PC-3 (cell line): ENCODE measurements around the gene QRICH1.

Experiments
- CTCF ChIP-seq: fragments of 300-600 bp; sonication (generic); conservative IDR thresholded peaks from 2 replicates; pipeline ENCODE4 v1.5.1; 2017; ENCODE audit warnings: antibody characterized with exemption, low read depth, mild to moderate bottlenecking, low read length
- EZH2phosphoT487 ChIP-seq: fragments of 300-600 bp; sonication (generic); IDR thresholded peaks from 2 replicates; pipeline ENCODE4 v1.6.1; 2018; ENCODE audit warnings: mild to moderate bottlenecking, antibody characterized with exemption, low read length, borderline replicate concordance

DNA sequence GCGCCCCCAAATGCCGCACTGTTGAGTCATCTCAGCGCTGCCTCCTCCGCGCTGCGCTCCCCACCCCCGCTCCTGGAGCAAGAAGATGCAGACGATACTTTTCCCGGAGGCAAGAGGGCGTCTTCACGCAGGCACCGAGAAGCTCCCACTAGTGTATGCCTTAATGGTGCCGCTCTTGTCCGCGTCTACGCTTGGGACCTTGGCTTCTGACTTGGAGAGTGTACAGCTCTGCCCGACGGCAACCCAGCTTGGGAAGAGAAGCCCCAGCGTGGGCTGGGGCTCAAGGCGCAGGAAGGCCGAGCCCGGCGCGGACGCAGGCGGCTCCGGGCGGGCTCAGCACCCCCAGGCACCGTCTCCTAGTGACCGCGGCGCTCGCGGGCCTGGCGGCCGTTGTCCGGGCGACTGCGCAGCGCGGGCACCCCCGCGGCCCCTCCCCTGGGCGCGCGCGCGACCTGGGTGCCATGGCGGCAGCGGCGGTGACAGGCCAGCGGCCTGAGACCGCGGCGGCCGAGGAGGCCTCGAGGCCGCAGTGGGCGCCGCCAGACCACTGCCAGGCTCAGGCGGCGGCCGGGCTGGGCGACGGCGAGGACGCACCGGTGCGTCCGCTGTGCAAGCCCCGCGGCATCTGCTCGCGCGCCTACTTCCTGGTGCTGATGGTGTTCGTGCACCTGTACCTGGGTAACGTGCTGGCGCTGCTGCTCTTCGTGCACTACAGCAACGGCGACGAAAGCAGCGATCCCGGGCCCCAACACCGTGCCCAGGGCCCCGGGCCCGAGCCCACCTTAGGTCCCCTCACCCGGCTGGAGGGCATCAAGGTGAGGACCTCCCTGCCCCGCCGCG is 103.9 kb downstream of the QRICH1 start, which contains the start of gene P4HTM:
- peak; percentile 51 for TF ChIP-seq CTCF
- no peak for TF ChIP-seq EZH2phosphoT487
